Head of caudate nucleus (tissue), 42 donors: Measurements from ENCODE around the gene GABRG1.

ENCODE experiments used
- DNase-seq, 42 donors: peaks; one replicate each; pipeline versions ENCODE4 v3.0.0 to v3.0.0-alpha.2; 2020 to 2021; ENCODE audit warnings: mixed read lengths in 7 of 42
- intact Hi-C: fragments of 100-400 bp; cut with DNase I; formaldehyde crosslinking; loops from one replicate; pipeline ENCODE4 v1.15.0; 2022

Gene GABRG1

DNA sequence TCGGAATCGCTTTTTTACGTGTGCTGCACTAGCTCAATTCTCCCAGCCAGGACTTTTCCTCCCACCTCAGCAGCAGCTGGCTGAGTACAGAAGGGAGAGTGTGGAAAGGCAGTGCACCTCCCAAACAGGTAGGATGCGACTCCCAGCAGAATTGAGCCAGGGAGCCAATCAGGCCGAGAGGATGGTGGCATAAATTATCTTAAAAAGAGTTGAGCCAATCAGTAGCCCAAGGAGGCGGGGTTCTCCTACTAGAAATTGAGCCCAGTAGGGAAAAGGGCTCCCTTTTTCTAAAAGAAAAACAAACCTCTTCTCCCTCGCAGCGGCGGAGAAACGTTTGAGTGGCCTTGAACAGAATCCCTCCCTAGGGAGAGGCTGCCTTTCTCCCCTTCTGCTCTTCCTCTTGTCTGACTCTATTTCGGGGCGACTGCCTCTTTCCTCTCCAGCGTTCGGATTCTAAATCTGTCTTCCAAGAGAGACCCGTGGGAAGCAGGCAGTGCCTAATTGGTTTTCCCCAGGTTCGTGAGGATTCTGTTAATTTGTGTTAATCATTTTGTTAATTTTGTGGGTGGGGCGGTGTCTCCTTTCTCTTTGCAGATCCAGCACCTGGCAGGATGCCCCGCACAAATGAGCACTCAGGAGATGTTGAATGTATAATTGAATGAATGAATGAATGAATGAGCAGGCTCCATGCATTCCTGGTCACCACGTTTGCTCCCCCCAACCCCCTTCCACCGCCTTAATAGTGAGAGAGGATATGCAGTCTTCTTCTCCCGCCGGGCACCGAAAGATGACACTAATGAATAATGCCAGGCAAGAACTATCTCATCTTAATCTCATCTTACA, at the start of gene GABRG1:
GABRG1 (minus strand) TSS at position 142 of the 843 bp plus-strand sequence; CDS start at position 1, 141 bp downstream.
- intact Hi-C loops, result no loop called here

GRCh38 chr4:46146993-46147392, 23.1 kb upstream of the GABRG1 start:
- DNase-seq, result no peak

More for the DNA sequence above, at the start of gene GABRG1:
- DNase-seq, result peak; percentile 13 to 91 (median 66)

DNA sequence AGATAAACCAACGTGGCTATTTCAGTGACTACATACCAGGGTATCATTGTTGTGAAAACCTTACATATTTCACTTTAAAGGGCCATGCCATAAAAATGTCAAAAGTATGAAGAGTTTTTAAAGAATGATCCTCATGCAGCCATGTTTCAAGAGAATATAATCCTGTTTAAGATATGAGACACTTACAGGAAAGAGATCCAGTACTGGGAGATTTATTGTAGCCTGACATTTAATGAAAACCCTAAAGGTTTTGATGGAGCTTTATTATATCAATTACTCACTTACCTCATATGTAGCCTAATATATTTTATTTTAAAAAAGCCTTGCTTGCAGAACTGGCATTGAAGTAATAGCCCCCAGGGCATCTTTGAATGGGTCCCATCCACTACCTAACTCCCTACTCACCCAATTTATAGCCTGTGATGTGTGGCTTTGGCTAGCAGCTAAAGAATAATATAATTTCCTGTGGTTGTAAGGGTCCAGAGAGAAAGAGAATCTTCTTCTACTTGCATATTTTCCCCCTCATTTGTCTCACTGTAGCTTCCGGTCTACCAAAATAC, 7.7 kb upstream of the GABRG1 start:
- intact Hi-C loops, result no loop called here

More at GRCh38 chr4:46146993-46147392, 23.1 kb upstream of the GABRG1 start:
- intact Hi-C loops, result no loop called here

GRCh38 chr4:46124773-46125413, 1.0 kb upstream of the GABRG1 start:
- DNase-seq, result peak; percentile 38 to 91 (median 70)
- intact Hi-C loops, result no loop called here

More for the DNA sequence above, 7.7 kb upstream of the GABRG1 start:
- no peak for DNase-seq

- intact Hi-C loops, result no loop called here
- DNase-seq, result no peak
Observed at GRCh38 chr4:46081674-46082073, 42.2 kb downstream of the GABRG1 start.

- intact Hi-C loops, result no loop called here
Observed at GRCh38 chr4:46081248-46081647, 42.6 kb downstream of the GABRG1 start.

DNA sequence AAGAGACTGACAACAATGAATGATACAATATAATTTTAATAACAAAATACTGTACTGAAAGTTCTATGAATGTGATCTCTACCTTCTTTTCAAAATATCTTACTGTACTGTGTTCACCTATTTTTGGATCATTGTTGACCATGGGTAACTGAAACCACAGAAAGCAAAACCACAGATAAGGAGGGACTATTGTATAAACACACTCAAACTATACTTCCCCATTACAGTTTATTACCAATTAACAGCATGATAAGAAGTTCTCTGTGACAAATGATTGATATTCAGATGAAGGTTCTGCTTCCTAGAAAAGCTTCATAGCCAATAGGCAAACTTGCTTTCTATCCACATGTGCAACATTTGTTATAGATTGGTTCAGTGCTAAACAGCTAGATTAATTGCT, 50.1 kb downstream of the GABRG1 start:
- DNase-seq, result no peak
- intact Hi-C loops, result no loop called here

More at GRCh38 chr4:46081248-46081647, 42.6 kb downstream of the GABRG1 start:
- no peak for DNase-seq

GRCh38 chr4:46051392-46051791, 72.5 kb downstream of the GABRG1 start:
- intact Hi-C loops, result no loop called here
- no peak for DNase-seq

GRCh38 chr4:46032056-46032455, 91.8 kb downstream of the GABRG1 start:
- DNase-seq, result no peak
- intact Hi-C loops, result no loop called here

DNA sequence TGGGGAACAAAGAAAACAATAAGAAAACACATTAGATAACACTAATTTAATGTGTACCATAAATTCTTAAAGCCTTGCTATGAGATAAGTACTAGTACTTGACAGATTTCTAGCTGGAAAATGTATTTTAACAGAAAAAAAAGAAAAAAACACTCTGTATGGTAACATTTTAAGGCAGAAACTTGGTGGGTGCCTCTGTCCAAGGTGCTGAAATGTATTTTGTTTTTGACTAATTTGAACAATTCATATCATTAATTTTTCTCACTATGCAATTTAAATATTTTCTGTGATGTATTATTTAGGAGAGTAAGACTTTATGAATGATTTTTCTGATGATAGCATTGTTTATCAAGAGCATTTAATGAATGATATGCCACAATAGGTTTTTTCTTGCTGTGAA, 107.5 kb downstream of the GABRG1 start:
- DNase-seq, result no peak
- intact Hi-C loops, result no loop called here

DNA sequence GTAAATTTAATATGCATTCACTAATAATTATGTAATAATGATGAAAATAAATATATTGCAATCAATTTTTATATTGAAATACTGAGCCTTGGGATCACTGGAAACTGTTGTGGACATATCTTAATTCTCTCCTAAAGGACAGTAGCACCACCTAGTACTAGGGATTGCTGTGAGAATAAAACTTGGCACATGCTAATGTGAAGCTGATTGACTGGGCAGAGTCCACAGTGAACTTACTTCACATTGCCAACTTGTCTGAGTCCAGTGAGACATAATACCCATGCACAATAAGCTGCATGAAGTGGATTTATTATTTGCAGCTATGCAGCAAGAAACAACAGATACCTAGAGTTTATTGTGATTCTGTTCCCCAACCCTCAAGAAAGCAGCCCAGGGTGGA, 131.1 kb downstream of the GABRG1 start:
- intact Hi-C loops, result no loop called here

DNA sequence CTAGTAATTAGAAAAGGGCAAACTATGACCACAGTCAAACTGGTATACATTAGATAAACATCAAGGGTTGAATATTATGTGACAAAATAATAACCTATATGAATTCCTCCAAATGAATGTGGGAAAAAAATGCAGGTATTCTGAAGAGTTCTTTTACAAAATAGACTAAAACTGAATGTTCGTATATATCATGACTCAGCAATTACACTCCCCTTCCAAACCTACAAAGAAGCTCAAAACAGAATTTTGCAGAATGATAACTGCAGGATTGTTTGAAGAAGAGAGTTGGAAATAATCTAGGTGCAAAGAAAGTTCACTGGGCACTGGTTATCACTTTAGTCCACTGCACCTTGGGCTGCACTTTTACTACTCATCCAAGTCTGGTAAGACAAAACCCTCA, 134.1 kb downstream of the GABRG1 start:
- intact Hi-C loops, result no loop called here
- DNase-seq, result no peak

More for the DNA sequence above, 131.1 kb downstream of the GABRG1 start:
- DNase-seq, result no peak

DNA sequence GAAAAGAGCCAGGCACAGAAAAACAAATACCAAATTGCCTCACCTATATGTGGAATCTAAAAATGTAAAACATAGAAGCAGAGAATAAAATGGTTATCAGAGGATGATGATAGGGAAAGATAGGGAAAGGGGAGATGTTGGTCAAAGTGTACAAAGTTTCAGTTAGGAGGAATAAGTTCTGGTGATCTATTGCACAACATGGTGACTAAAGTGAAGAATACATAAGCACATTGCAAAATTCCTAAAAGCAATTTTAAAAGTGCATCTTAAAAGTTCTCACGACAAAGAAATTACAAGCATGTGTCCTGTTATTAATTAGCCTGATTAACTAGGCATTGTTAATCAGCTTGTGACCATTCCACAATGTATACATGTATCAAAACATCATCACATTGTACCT, 136.0 kb downstream of the GABRG1 start:
- DNase-seq, result no peak
- intact Hi-C loops, result no loop called here
